SK-N-DZ (cell line): ENCODE measurements around the gene PARD3B.

Experiments
- DNase-seq: peaks from one replicate; pipeline ENCODE4 v3.0.0-alpha.2; 2015; ENCODE audit warnings: low spot score

The PARD3B gene

GRCh38 chr2:204693262-204693661 is 148.0 kb downstream of the PARD3B start:
- DNase-seq, result no peak

GRCh38 chr2:204695506-204695905 is 150.2 kb downstream of the PARD3B start:
- no peak for DNase-seq

- DNase-seq, result no peak
These were observed 150.8 kb downstream of the PARD3B start for GRCh38 chr2:204696124-204696523.

- DNase-seq, result no peak
These were observed 160.1 kb downstream of the PARD3B start for GRCh38 chr2:204705243-204705932.

GRCh38 chr2:204706939-204707338 is 161.7 kb downstream of the PARD3B start:
- no peak for DNase-seq

GRCh38 chr2:204713211-204713610 is 167.9 kb downstream of the PARD3B start:
- DNase-seq, result no peak

GRCh38 chr2:204715361-204715760 is 170.1 kb downstream of the PARD3B start:
- no peak for DNase-seq

- DNase-seq, result no peak
These were observed 172.3 kb downstream of the PARD3B start for GRCh38 chr2:204717591-204717990.

DNA sequence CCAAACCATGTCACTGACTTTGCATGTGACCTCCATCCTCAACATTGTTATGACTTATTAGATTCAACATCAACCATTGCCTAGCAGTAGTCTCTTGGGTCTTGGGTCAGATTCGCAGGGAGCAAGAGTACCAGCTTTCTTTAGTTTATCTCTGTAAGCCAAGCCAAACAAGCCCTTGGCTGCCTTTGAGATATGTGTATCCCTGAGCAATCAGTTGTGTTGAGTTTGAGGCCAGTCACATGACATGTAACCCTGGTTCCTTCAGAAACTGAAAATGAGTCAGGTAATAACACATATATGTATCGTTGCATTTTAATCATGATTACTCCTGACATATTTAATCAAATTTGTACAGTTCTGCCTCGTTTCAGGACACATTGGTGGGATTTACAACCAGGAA is 173.3 kb downstream of the PARD3B start:
- no peak for DNase-seq

GRCh38 chr2:204720874-204721273 is 175.6 kb downstream of the PARD3B start:
- DNase-seq, result no peak

DNA sequence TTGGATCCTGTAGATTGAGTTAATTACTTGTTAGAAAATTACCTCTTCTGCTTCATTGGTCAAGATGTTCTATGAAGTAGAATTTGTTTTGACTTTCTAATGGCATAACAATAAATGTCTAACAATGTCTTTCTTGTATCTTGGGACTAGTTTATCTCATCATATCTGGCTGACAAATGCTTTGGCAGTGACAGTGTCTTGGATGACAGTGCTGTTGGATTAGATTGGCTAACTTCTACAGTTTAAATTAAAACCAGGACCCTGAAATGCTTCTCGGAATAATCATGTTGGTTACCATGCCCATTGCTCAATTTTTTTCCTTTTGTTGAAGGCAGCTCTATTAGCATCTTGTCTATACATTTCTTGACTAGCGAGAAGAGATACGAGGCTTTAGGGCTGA is 176.9 kb downstream of the PARD3B start:
- DNase-seq, result no peak

GRCh38 chr2:204722691-204723090 is 177.4 kb downstream of the PARD3B start:
- no peak for DNase-seq

GRCh38 chr2:204725693-204726360 is 180.6 kb downstream of the PARD3B start:
- no peak for DNase-seq

GRCh38 chr2:204726831-204727230 is 181.6 kb downstream of the PARD3B start:
- DNase-seq, result no peak

- DNase-seq, result no peak
These were observed 182.1 kb downstream of the PARD3B start for GRCh38 chr2:204727368-204727767.

GRCh38 chr2:204730603-204731002 is 185.3 kb downstream of the PARD3B start:
- DNase-seq, result no peak

DNA sequence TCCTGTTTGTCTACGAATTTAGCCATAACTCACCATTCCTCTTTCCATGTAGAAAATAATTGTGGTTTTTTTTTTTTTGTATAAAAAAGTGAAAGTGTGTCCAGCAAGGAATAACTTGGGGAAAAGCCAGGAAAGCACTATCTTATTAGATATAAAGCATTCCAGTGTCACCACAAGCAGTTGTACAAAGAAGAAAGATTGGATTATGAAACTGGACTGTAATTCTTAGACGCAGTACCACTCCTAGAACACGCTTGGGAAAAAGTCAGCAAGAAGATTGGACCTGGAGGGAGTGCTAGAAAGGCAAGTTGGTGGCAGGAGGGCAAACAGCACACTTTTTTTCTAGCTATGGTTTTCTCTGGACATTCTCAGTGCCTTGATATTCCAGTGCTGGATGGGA is 186.7 kb downstream of the PARD3B start:
- DNase-seq, result no peak

- DNase-seq, result no peak
These were observed 192.0 kb downstream of the PARD3B start for GRCh38 chr2:204737296-204737695.

- DNase-seq, result no peak
These were observed 193.4 kb downstream of the PARD3B start for GRCh38 chr2:204738721-204739120.

DNA sequence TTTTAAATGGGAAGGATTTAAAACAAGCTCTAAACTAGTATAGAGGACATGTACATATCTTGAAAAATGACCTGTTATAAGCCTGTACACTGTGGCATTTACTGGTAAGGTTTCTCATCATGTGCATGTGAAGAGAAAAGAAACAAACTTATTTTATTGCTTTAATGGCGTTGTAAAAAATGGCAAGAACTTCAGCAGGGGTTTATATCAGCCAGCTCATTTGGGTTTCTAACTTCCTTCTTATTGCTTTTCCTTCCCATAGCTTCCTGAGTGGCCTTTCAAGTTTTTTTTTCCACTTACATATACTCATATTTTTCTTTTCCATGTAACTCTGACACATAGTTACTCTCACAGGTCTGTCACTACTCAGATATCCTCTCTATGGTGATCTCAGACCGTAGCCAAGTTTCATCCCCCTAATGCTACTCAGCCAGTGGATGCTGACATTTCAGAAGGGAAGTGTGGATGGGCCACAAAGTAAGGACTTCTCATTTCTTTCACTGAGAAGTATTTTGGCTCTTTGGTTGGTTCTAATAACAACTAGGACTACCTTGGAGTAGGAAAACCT is 198.2 kb downstream of the PARD3B start:
- DNase-seq, result no peak

DNA sequence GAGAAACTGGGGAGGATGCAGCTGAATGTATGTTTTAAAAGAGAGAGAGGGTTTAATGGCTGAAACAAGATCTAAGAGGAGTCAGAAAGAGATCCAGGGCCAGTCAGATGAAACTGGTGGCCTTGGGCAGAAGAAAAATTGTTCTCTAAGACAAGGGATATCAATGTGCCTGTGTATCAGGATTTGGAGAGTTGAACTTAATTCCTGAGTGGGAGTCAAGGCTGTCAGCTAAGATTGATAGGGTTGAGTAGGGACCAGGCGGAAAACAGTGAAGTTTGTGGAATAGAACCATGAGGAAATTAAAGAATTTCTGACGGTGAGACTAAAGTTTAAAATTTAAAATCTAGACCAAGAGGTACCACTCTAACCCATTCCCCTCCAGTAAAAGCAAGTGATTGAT is 199.2 kb downstream of the PARD3B start:
- DNase-seq, result no peak

- no peak for DNase-seq
These were observed 203.0 kb downstream of the PARD3B start for GRCh38 chr2:204748286-204748685.

GRCh38 chr2:204749319-204749718 is 204.0 kb downstream of the PARD3B start:
- DNase-seq, result no peak
